Astrocyte (in vitro differentiated cells and primary cell): ENCODE measurements around the gene CDC34. TPM values are rescaled to one million over a fixed set of nuclear protein-coding genes. Genes with fewer than 3 reads are reported as not detected.
A peak's percentile ranks its signal among the peaks of the same experiment; 100 is the strongest.

ENCODE experiments used
- DNase-seq: peaks from one replicate; pipeline ENCODE4 v3.0.0-alpha.2; 2010; ENCODE audit warnings: low read depth
- FAIRE-seq: peaks from 2 replicates; lab custom pipeline; 2011; peaks lifted over from hg19 to GRCh38; lab: Jason Lieb, UNC
- H2AFZ ChIP-seq: 2 replicates; pipeline ENCODE4 v1.6.0; 2012; ENCODE audit warnings: low read depth, low read length, inconsistent platforms
- H3K27ac ChIP-seq: 2 replicates; pipeline ENCODE4 v1.5.1; 2011; ENCODE audit warnings: low read depth, low read length, inconsistent platforms
- H3K27me3 ChIP-seq: 2 replicates; pipeline ENCODE4 v1.6.0; 2011; ENCODE audit warnings: low read length, inconsistent platforms; ENCODE audit not compliant: insufficient read depth
- H3K36me3 ChIP-seq: 2 replicates; pipeline ENCODE4 v1.5.1; 2011; ENCODE audit warnings: low read length, inconsistent platforms; ENCODE audit not compliant: insufficient read depth
- H3K4me1 ChIP-seq: 2 replicates; pipeline ENCODE4 v1.5.1; 2011; ENCODE audit warnings: low read length, inconsistent platforms; ENCODE audit not compliant: insufficient read depth
- H3K4me2 ChIP-seq: 2 replicates; pipeline ENCODE4 v1.6.0; 2012; ENCODE audit warnings: low read length, inconsistent platforms
- H3K4me3 ChIP-seq: 2 replicates; pipeline ENCODE4 v1.5.1; 2011; ENCODE audit warnings: low read depth, mild to moderate bottlenecking, low read length, inconsistent platforms; ENCODE audit not compliant: insufficient read depth
- H3K79me2 ChIP-seq: 2 replicates; pipeline ENCODE4 v1.6.0; 2012; ENCODE audit warnings: mild to moderate bottlenecking, low read length, inconsistent platforms; ENCODE audit not compliant: insufficient read depth
- H3K9ac ChIP-seq: 2 replicates; pipeline ENCODE4 v1.6.0; 2012; ENCODE audit warnings: mild to moderate bottlenecking, low read length, inconsistent platforms
- H3K9me3 ChIP-seq: 2 replicates; pipeline ENCODE4 v1.5.1; 2012; ENCODE audit warnings: low read depth, mild to moderate bottlenecking, low read length, inconsistent platforms; ENCODE audit not compliant: insufficient read depth
- H4K20me1 ChIP-seq: 2 replicates; pipeline ENCODE4 v1.6.0; 2012; ENCODE audit warnings: low read length, inconsistent platforms; ENCODE audit not compliant: insufficient read depth
- H3K27ac Mint-ChIP-seq: one replicate; pipeline ENCODE4 v1.8.0; 2021; ENCODE audit warnings: mild to moderate bottlenecking, mixed read lengths; ENCODE audit not compliant: unreplicated experiment
- H3K27me3 Mint-ChIP-seq: one replicate; pipeline ENCODE4 v1.8.0; 2021; ENCODE audit warnings: low read depth, mixed read lengths; ENCODE audit not compliant: unreplicated experiment
- H3K36me3 Mint-ChIP-seq: one replicate; pipeline ENCODE4 v1.8.0; 2021; ENCODE audit warnings: low read depth, mixed read lengths; ENCODE audit not compliant: unreplicated experiment
- H3K4me1 Mint-ChIP-seq: one replicate; pipeline ENCODE4 v1.8.0; 2021; ENCODE audit warnings: low read depth, mixed read lengths; ENCODE audit not compliant: unreplicated experiment
- H3K4me3 Mint-ChIP-seq: one replicate; pipeline ENCODE4 v1.8.0; 2021; ENCODE audit warnings: mild to moderate bottlenecking, moderate library complexity, mixed read lengths; ENCODE audit not compliant: unreplicated experiment
- H3K9me3 Mint-ChIP-seq: one replicate; pipeline ENCODE4 v1.8.0; 2021; ENCODE audit warnings: mild to moderate bottlenecking, mixed read lengths; ENCODE audit not compliant: unreplicated experiment
- CTCF ChIP-seq: IDR thresholded peaks from 2 replicates; pipeline ENCODE4 v1.5.1; 2011; ENCODE audit warnings: low read depth, mild to moderate bottlenecking, inconsistent platforms, low read length, moderate library complexity; ENCODE audit not compliant: insufficient read depth
- EZH2 ChIP-seq: IDR thresholded peaks from 2 replicates; pipeline ENCODE4 v1.6.1; 2012; ENCODE audit warnings: mild to moderate bottlenecking, low read length, inconsistent platforms; ENCODE audit not compliant: insufficient read depth
- total RNA-seq: library from RNA; stranded (reverse); gene quantifications from 2 replicates; pipeline ENCODE4 v1.2.1, GENCODE V29; 2021

Gene CDC34
- total RNA-seq, 1 donor from 2014 or later = 190 TPM

DNA sequence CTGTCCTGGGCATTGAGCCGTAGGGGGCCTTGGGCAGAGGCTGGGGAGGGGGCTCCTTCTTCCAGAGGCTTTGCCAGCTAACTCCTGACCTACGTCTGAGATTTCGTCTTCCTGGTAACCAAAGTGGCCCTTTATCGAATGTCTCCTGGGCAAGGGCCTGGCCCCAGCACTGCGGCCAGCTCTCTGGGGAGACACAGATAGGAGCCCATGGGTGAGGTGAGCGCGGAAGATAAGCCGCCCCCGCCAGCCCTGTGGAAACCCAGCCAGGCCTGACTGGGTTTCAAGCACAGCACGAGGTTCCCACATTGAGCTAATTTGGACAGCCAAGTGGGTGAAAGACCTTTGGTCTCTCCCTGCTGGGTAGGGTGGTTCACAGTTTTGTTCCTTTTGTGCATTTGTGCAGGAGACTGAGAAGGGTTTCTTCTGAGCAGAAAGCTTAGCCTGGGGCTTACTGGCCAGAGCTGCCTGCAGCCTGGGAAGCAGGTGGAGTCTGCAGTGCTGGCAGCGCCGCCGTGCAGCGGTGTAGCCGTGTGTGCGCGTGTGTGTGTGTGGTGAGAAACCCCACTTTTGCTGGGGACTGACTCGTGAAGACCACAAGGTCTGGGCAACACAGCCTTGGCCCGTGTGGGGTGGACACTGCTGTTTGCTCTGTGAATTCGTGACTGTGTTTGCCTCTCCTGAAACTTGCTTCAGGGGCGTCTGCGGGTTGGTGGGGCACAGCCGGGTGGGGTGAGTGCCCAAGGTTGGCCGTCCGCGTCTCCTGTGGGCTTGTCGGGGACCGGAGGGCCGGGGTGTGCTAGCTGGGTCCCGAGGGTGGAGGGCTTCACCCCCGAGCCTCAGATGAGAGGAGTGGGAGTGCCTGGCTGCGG is 43.3 kb downstream of the CDC34 start:
- Histone ChIP-seq H3K36me3 (no peaks in the 10 kb centered on the region), H3K9ac (peak overlapping the region; percentile 57), H3K79me2 (peaks cover 73% of the 10 kb centered on the region), H4K20me1 (peaks cover 67% of the 10 kb centered on the region), H3K27me3 (no peaks in the 10 kb centered on the region), H3K4me3 (peak overlapping the region; percentile 30), H3K4me2 (peak overlapping the region; percentile 92), H3K4me1 (peaks cover 43% of the 10 kb centered on the region), H3K9me3 (no peaks in the 10 kb centered on the region), H3K27ac (no peak overlapping the region), H2AFZ (no peak overlapping the region)
- Mint-ChIP-seq H3K9me3 (peaks cover 2% of the 10 kb centered on the region), H3K4me1 (peaks cover 21% of the 10 kb centered on the region), H3K27me3 (no peaks in the 10 kb centered on the region), H3K4me3 (peak overlapping the region; percentile 91), H3K36me3 (no peaks in the 10 kb centered on the region), H3K27ac (peak overlapping the region; percentile 7)
- FAIRE-seq = no peak
- TF ChIP-seq CTCF = no peak
- TF ChIP-seq EZH2 = no peak
- peak; percentile 58 for DNase-seq

DNA sequence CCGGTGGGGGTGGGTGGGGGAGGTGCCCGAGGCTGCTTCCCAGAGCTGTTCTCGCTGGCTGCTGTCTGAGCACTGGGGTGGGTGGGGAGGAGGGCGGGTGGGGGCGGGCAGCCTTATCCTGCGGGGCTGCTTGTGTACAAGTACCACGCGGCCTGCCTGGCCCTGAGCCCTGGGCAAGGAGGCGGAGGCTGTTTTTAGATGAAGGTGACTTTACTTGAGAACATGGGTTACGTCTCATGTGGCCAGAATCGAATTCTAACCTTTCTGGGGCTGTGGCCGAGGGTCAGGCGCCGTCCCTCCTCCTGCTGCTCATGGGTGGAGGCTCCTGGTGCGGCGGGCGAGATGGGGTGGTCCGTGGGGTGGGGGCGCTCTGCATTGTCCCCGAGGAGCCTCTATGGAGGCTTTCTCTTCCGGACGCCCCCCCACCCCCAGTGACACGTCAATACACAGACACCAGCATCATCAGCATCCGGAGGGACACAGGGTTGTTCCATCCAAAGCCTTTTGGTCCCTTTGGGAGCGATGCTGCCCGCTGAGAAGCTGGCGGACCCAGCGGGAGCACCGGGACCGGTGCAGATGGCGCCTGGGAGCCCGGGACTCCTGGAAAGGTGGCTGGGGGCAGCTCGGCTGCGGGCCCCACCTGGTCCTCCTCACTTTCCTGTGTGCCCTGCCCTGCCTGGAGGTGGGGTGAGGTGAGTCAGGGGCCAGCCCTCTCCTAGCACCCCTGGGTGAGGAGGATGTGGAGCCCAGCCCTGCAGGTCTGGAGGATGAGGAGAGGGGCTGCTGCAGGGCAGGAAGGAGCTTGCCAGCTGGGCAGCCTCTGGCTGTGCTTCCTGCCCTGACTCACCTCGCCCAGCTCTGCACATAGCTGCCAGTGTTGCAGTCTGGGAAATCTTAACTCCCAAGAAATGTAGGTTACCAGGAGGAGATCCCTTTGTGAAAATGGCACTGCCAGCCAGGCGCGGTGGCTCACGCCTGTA is 44.3 kb downstream of the CDC34 start:
- H4K20me1 ChIP-seq = peaks cover 74% of the 10 kb centered on the region
- no peak overlapping the region for H2AFZ ChIP-seq
- peaks cover 81% of the 10 kb centered on the region for H3K79me2 ChIP-seq
- no peaks in the 10 kb centered on the region for H3K27me3 Mint-ChIP-seq
- no peaks in the 10 kb centered on the region for H3K36me3 Mint-ChIP-seq
- H3K4me2 ChIP-seq = peak overlapping the region; percentile 92
- peaks cover 43% of the 10 kb centered on the region for H3K4me1 ChIP-seq
- H3K9me3 Mint-ChIP-seq = no peaks in the 10 kb centered on the region
- H3K4me3 ChIP-seq = peak overlapping the region; percentile 28
- H3K27me3 ChIP-seq = no peaks in the 10 kb centered on the region
- peak overlapping the region; percentile 59 for H3K9ac ChIP-seq
- H3K36me3 ChIP-seq = no peaks in the 10 kb centered on the region
- H3K4me3 Mint-ChIP-seq = no peak overlapping the region
- FAIRE-seq (no peak), DNase-seq (peak; percentile 44)
- H3K27ac ChIP-seq = no peak overlapping the region
- TF ChIP-seq CTCF (no peak), EZH2 (no peak)
- no peak overlapping the region for H3K27ac Mint-ChIP-seq
- peaks cover 21% of the 10 kb centered on the region for H3K4me1 Mint-ChIP-seq
- H3K9me3 ChIP-seq = no peaks in the 10 kb centered on the region
